NCI-H2227 (cell line): Measurements from ENCODE around the gene GCC2.
"Not testable (repeated sequence)": the region's sequence is repeated elsewhere in the genome, so short reads cannot be mapped to it uniquely, and the experiment has no call there.

Source experiments
- DNase-seq: peaks from one replicate; lab custom pipeline; 2025; ENCODE audit not compliant: unreplicated experiment; lab: John Stamatoyannopoulos, UW

The GCC2 gene

GRCh38 chr2:108444941-108445840, 3.8 kb upstream of the GCC2 start:
- no peak for DNase-seq

GRCh38 chr2:108446703-108447102, 2.3 kb upstream of the GCC2 start:
- DNase-seq: peak; percentile 33

- peak; percentile 42 for DNase-seq
Observed at GRCh38 chr2:108447947-108448677, 894 bp upstream of the GCC2 start.

GRCh38 chr2:108449410-108450130, 564 bp downstream of the GCC2 start:
- DNase-seq: peak; percentile 70

- DNase-seq: no peak
Observed at GRCh38 chr2:108450863-108451262, 1.9 kb downstream of the GCC2 start.

GRCh38 chr2:108451976-108452375, 3.0 kb downstream of the GCC2 start:
- DNase-seq: no peak

- DNase-seq: not testable (repeated sequence)
Observed at GRCh38 chr2:108453530-108453929, 4.5 kb downstream of the GCC2 start.

- no peak for DNase-seq
Observed at GRCh38 chr2:108454440-108454839, 5.4 kb downstream of the GCC2 start.

GRCh38 chr2:108455571-108455970, 6.6 kb downstream of the GCC2 start:
- DNase-seq: no peak

- DNase-seq: no peak
Observed at GRCh38 chr2:108458082-108458481, 9.1 kb downstream of the GCC2 start.

- no peak for DNase-seq
Observed at GRCh38 chr2:108459441-108459840, 10.4 kb downstream of the GCC2 start.

GRCh38 chr2:108460345-108461037, 11.5 kb downstream of the GCC2 start:
- DNase-seq: no peak

GRCh38 chr2:108477099-108477498, 28.1 kb downstream of the GCC2 start:
- no peak for DNase-seq

GRCh38 chr2:108485253-108485652, 36.2 kb downstream of the GCC2 start:
- no peak for DNase-seq

GRCh38 chr2:108490506-108491122, 41.6 kb downstream of the GCC2 start:
- no peak for DNase-seq

GRCh38 chr2:108491848-108492247, 42.8 kb downstream of the GCC2 start:
- no peak for DNase-seq

- no peak for DNase-seq
Observed at GRCh38 chr2:108492364-108492763, 43.4 kb downstream of the GCC2 start.

GRCh38 chr2:108496167-108496566, 47.2 kb downstream of the GCC2 start:
- not testable (repeated sequence) for DNase-seq

- DNase-seq: not testable (repeated sequence)
Observed at GRCh38 chr2:108507620-108508019, 58.6 kb downstream of the GCC2 start.

- not testable (repeated sequence) for DNase-seq
Observed at GRCh38 chr2:108512431-108512830, 63.4 kb downstream of the GCC2 start.
